H1 (cell line): ENCODE results near the gene PCDHGA11. TPM values are rescaled to one million over a fixed set of nuclear protein-coding genes. Genes with fewer than 3 reads are reported as not detected.
A peak's percentile ranks its signal among the peaks of the same experiment; 100 is the strongest.

Experiments
- CTCF ChIA-PET: fragments of 300-600 bp; sonication (Branson Sonifier 250); formaldehyde crosslinking; loops from one replicate; lab custom pipeline; 2021; ENCODE audit not compliant: partially characterized antibody; lab: Charles Lee
- POLR2A ChIA-PET: fragments of 300-600 bp; sonication (Branson Sonifier 250); formaldehyde crosslinking; loops from one replicate; lab custom pipeline; 2021; ENCODE audit warnings: inconsistent platforms; ENCODE audit not compliant: partially characterized antibody; lab: Charles Lee
- DNase-seq, 2 experiments: peaks; one replicate each; pipeline versions ENCODE4 v3.0.0 to v3.0.0-alpha.2; 2010 to 2022; ENCODE audit warnings: low spot score in 2 of 2, low read depth in 1 of 2, mixed read lengths in 1 of 2
- FAIRE-seq: peaks from 2 replicates; lab custom pipeline; 2011; peaks lifted over from hg19 to GRCh38; lab: Jason Lieb, UNC
- H2AFZ ChIP-seq: 2 replicates; pipeline ENCODE4 v1.8.1; 2012; ENCODE audit warnings: low read length, inconsistent platforms
- H2AK5ac ChIP-seq: 2 replicates; pipeline ENCODE4 v1.6.1; 2013; ENCODE audit warnings: low read depth, low read length
- H2BK120ac ChIP-seq: replicated peaks from 2 replicates; pipeline ENCODE3; 2013; ENCODE audit warnings: low read depth, low read length, inconsistent platforms
- H2BK12ac ChIP-seq: 2 replicates; pipeline ENCODE4 v1.6.1; 2013; ENCODE audit warnings: low read depth, low read length
- H2BK15ac ChIP-seq: 2 replicates; pipeline ENCODE4 v1.6.1; 2013; ENCODE audit warnings: low read length
- H2BK20ac ChIP-seq: 2 replicates; pipeline ENCODE4 v1.6.1; 2013; ENCODE audit warnings: low read length
- H2BK5ac ChIP-seq: 2 replicates; pipeline ENCODE4 v1.6.1; 2013; ENCODE audit warnings: low read depth, low read length
- H3K14ac ChIP-seq: 2 replicates; pipeline ENCODE4 v1.6.1; 2013; ENCODE audit warnings: inconsistent platforms; ENCODE audit not compliant: insufficient read length
- H3K18ac ChIP-seq: 2 replicates; pipeline ENCODE4 v1.6.1; 2013; ENCODE audit warnings: low read length; ENCODE audit errors: extremely low read depth
- H3K23ac ChIP-seq: 2 replicates; pipeline ENCODE4 v1.6.1; 2013; ENCODE audit warnings: inconsistent platforms; ENCODE audit not compliant: insufficient read length
- H3K23me2 ChIP-seq: 2 replicates; pipeline ENCODE4 v1.6.1; 2013; ENCODE audit warnings: low read depth, low read length
- H3K27ac ChIP-seq: 2 replicates; pipeline ENCODE4 v1.6.1; 2011; ENCODE audit warnings: low read depth, low read length, inconsistent platforms
- H3K27me3 ChIP-seq, 4 experiments: replicated peaks in 1 of 4; 1 replicate in 1 of 4; 2 replicates in 3 of 4; pipeline versions ENCODE4 v1.6.1 to v1.8.1; 2011 to 2013; ENCODE audit warnings: low read length in 3 of 4, mild to moderate bottlenecking in 3 of 4, inconsistent platforms in 2 of 4, mixed read lengths in 2 of 4, moderate library complexity in 1 of 4; ENCODE audit not compliant: control insufficient read depth in 3 of 4, insufficient read depth in 3 of 4; ENCODE audit errors: extremely low read depth in 1 of 4
- H3K36me3 ChIP-seq, 4 experiments: 2 replicates each; pipeline versions ENCODE4 v1.6.1 to v1.8.1; 2011 to 2013; ENCODE audit warnings: mild to moderate bottlenecking in 4 of 4, low read length in 3 of 4, moderate library complexity in 2 of 4, control low read depth in 1 of 4, inconsistent platforms in 1 of 4; ENCODE audit not compliant: insufficient read depth in 4 of 4, control insufficient read depth in 2 of 4
- H3K4ac ChIP-seq: replicated peaks from 2 replicates; pipeline ENCODE3; 2013; ENCODE audit warnings: low read length, low read depth, mixed read lengths, inconsistent platforms; ENCODE audit not compliant: insufficient read length
- H3K4me1 ChIP-seq, 4 experiments: replicated peaks in 1 of 4; 1 replicate in 1 of 4; 2 replicates in 3 of 4; pipeline versions ENCODE4 v1.6.1 to v1.8.1; 2011 to 2013; ENCODE audit warnings: low read length in 3 of 4, inconsistent platforms in 2 of 4, mixed read lengths in 1 of 4; ENCODE audit not compliant: insufficient read depth in 4 of 4, control insufficient read depth in 3 of 4
- H3K4me2 ChIP-seq, 2 experiments: 2 replicates each; pipeline versions ENCODE4 v1.6.1 to v1.8.1; 2011 to 2013; ENCODE audit warnings: low read depth in 2 of 2, low read length in 2 of 2, control low read depth in 1 of 2, inconsistent platforms in 1 of 2, mild to moderate bottlenecking in 1 of 2; ENCODE audit not compliant: insufficient read depth in 1 of 2
- H3K4me3 ChIP-seq, 4 experiments: fragments of 200-600, 300-600 bp in 1 of 4; sonication (generic), shearing (Covaris generic), sonication (Bioruptor Twin) in 1 of 4; 2 replicates each; pipeline versions ENCODE4 v1.5.1 to v1.8.1; 2011 to 2016; ENCODE audit warnings: low read length in 4 of 4, low read depth in 3 of 4, control low read depth in 2 of 4, inconsistent platforms in 2 of 4, mild to moderate bottlenecking in 2 of 4, mixed read lengths in 1 of 4, moderate library complexity in 1 of 4; ENCODE audit not compliant: insufficient read depth in 2 of 4; ENCODE audit errors: extremely low read depth in 1 of 4
- H3K56ac ChIP-seq: replicated peaks from 2 replicates; pipeline ENCODE3; 2013; ENCODE audit warnings: low read depth, mild to moderate bottlenecking, mixed read lengths, low read length, inconsistent platforms; ENCODE audit not compliant: insufficient read length
- H3K79me1 ChIP-seq: 2 replicates; pipeline ENCODE4 v1.6.1; 2013; ENCODE audit warnings: low read depth, low read length, control low read depth
- H3K79me2 ChIP-seq, 2 experiments: 2 replicates each; pipeline versions ENCODE4 v1.6.1 to v1.8.1; 2012 to 2013; ENCODE audit warnings: low read length in 2 of 2, mild to moderate bottlenecking in 2 of 2, inconsistent platforms in 1 of 2; ENCODE audit not compliant: insufficient read depth in 2 of 2, control insufficient read depth in 1 of 2
- H3K9ac ChIP-seq, 4 experiments: replicated peaks in 1 of 4; 1 replicate in 1 of 4; 2 replicates in 3 of 4; pipeline versions ENCODE4 v1.6.1 to v1.8.1; 2011 to 2013; ENCODE audit warnings: low read depth in 3 of 4, low read length in 3 of 4, control low read depth in 2 of 4, mild to moderate bottlenecking in 2 of 4, moderate library complexity in 2 of 4, inconsistent platforms in 1 of 4; ENCODE audit errors: extremely low read depth in 1 of 4
- H3K9me3 ChIP-seq, 2 experiments: 2 replicates each; pipeline versions ENCODE4 v1.6.1 to v1.8.1; 2012 to 2013; ENCODE audit warnings: mild to moderate bottlenecking in 2 of 2, moderate library complexity in 2 of 2, control low read depth in 1 of 2, inconsistent platforms in 1 of 2, low read depth in 1 of 2, low read length in 1 of 2, mixed read lengths in 1 of 2; ENCODE audit not compliant: insufficient read depth in 2 of 2
- H4K20me1 ChIP-seq, 2 experiments: replicated peaks in 1 of 2; 2 replicates each; pipeline versions ENCODE3 to v1.8.1; 2011 to 2013; ENCODE audit warnings: inconsistent platforms in 2 of 2, low read length in 2 of 2, mild to moderate bottlenecking in 1 of 2; ENCODE audit not compliant: insufficient read depth in 2 of 2, control insufficient read depth in 1 of 2
- H4K5ac ChIP-seq: 2 replicates; pipeline ENCODE4 v1.6.1; 2013; ENCODE audit warnings: low read length, low read depth, mixed read lengths, inconsistent platforms; ENCODE audit not compliant: insufficient read length
- H4K8ac ChIP-seq: 2 replicates; pipeline ENCODE4 v1.8.0; 2013; ENCODE audit warnings: mild to moderate bottlenecking, moderate library complexity, low read length, inconsistent platforms; ENCODE audit not compliant: insufficient read depth; ENCODE audit errors: extremely low read depth
- H4K91ac ChIP-seq: replicated peaks from 2 replicates; pipeline ENCODE3; 2013; ENCODE audit warnings: low read length, mixed read lengths, inconsistent platforms; ENCODE audit not compliant: insufficient read length
- CEBPB ChIP-seq: IDR thresholded peaks from 2 replicates; pipeline ENCODE4 v1.6.1; 2012; ENCODE audit warnings: low read depth, low read length
- CTBP2 ChIP-seq: IDR thresholded peaks from 2 replicates; pipeline ENCODE4 v1.7.0; 2011; ENCODE audit warnings: borderline replicate concordance, mild to moderate bottlenecking, moderate library complexity, mixed read lengths, low read length; ENCODE audit not compliant: insufficient read depth, insufficient read length
- CTCF ChIP-seq, 3 experiments: IDR thresholded peaks; 1 replicate in 2 of 3; 2 replicates in 1 of 3; pipeline versions ENCODE4 v1.5.1 to v1.6.1; 2011; ENCODE audit warnings: low read length in 3 of 3, mild to moderate bottlenecking in 3 of 3, inconsistent platforms in 2 of 3, low read depth in 1 of 3, moderate library complexity in 1 of 3; ENCODE audit not compliant: insufficient read depth in 1 of 3; ENCODE audit errors: control extremely low read depth in 1 of 3
- FOSL1 ChIP-seq: IDR thresholded peaks from 2 replicates; pipeline ENCODE4 v1.6.1; 2011; ENCODE audit warnings: mild to moderate bottlenecking, low read depth, low read length, moderate library complexity; ENCODE audit not compliant: insufficient read depth
- JUN ChIP-seq: IDR thresholded peaks from 2 replicates; pipeline ENCODE4 v1.6.1; 2011; ENCODE audit warnings: low read depth, mild to moderate bottlenecking, improper control_type of control experiment, low read length
- MAX ChIP-seq: IDR thresholded peaks from 2 replicates; pipeline ENCODE4 v1.6.1; 2012; ENCODE audit warnings: inconsistent platforms
- NANOG ChIP-seq: IDR thresholded peaks from 2 replicates; pipeline ENCODE4 v1.6.1; 2011; ENCODE audit warnings: low read length, low read depth, mild to moderate bottlenecking, inconsistent platforms; ENCODE audit not compliant: insufficient read depth, poor library complexity, severe bottlenecking
- PHF8 ChIP-seq: fragments of 200-600 bp; sonication (generic); conservative IDR thresholded peaks from 2 replicates; pipeline ENCODE4 v1.7.1; 2012; ENCODE audit warnings: low read depth, mild to moderate bottlenecking, inconsistent platforms, low read length, moderate library complexity
- TEAD4 ChIP-seq: IDR thresholded peaks from 2 replicates; pipeline ENCODE4 v1.6.1; 2012; ENCODE audit warnings: low read depth, low read length, inconsistent platforms, mixed read lengths
- WGBS, 2 experiments: shearing (Covaris generic) in 1 of 2; methylation state at CpG; one replicate each; pipeline versions ENCODE4 v1.1.6 to v1.1.7; 2013 to 2015; ENCODE audit warnings: low lambda C conversion rate in 2 of 2, mixed read lengths in 2 of 2, inconsistent platforms in 1 of 2, low coverage in 1 of 2, missing lambda C conversion rate in 1 of 2; ENCODE audit not compliant: insufficient replicate concordance in 2 of 2, insufficient coverage in 1 of 2, insufficient read length in 1 of 2; ENCODE audit errors: extremely low coverage in 1 of 2, missing lambda C conversion rate in 1 of 2; 5-methylcytosine and 5-hydroxymethylcytosine counted together
- polyA plus RNA-seq, 7 experiments: library from polyadenylated mRNA; depleted of rRNA in 3 of 7; stranded (reverse) in 5 of 7; unstranded in 2 of 7; fragments of >200 nt in 5 of 7; fragments of 200-250 nt in 2 of 7; gene quantifications; 1 replicate in 5 of 7; 2 replicates in 1 of 7; 4 replicates in 1 of 7; pipeline versions ENCODE4 v1.2.1 to v1.2.3, GENCODE V29; 2011 to 2013; ENCODE audit warnings: missing spikeins in 2 of 7, mixed read lengths in 2 of 7
- total RNA-seq: library from RNA; stranded (reverse); fragmentation: NEBNext Ultra II Directional; extraction: Animal tissue kit (Norgen Biotek cat#: 25700); gene quantifications from 2 replicates; pipeline ENCODE4 v1.2.1, GENCODE V29; 2021

The PCDHGA11 gene
- total and polyA plus RNA-seq, 2 of the 8 experiments (the other 6 are each of a cell fraction or from before 2014, with no cell fraction given) = 2.2 to 8.2 TPM

- Histone ChIP-seq H4K8ac (no peak overlapping the region), H3K79me2 (no peaks in the 10 kb centered on the region), H3K9me3 (peaks cover 2 to 6% of the 10 kb centered on the region in 2 experiments; a peak in 1 of 4 replicates), H3K27ac (no peak overlapping the region), H2BK5ac (no peak overlapping the region), H3K79me1 (no peaks in the 10 kb centered on the region), H2BK12ac (no peak overlapping the region), H2AK5ac (0 out of 2 replicates have a peak overlapping the region, but pooled peaks have one; percentile 9), H2BK120ac (no peak overlapping the region), H3K4me2 (no peak overlapping the region), H4K5ac (no peak overlapping the region), H3K18ac (no peak overlapping the region), H3K27me3 (no peaks in the 10 kb centered on the region), H2BK20ac (no peak overlapping the region), H3K14ac (no peak overlapping the region), H3K56ac (no peak overlapping the region), H3K9ac (no peak overlapping the region), H3K23ac (no peak overlapping the region), H3K36me3 (no peaks in the 10 kb centered on the region), H3K23me2 (no peaks in the 10 kb centered on the region), H3K4ac (no peak overlapping the region), H2BK15ac (no peak overlapping the region), H4K91ac (no peak overlapping the region), H4K20me1 (peaks cover 0 to 2% of the 10 kb centered on the region in 2 experiments), H3K4me3 (no peak overlapping the region), H3K4me1 (no peaks in the 10 kb centered on the region), H2AFZ (no peak overlapping the region)
- DNase-seq (no peak), FAIRE-seq (no peak)
- ChIA-PET POLR2A (no interaction called here), CTCF (interaction anchor here (0.5 to 2.8 kb wide), 11 partner anchors 14 to 1195 kb away, joined by 3 to 10 read pairs (median 3); partner anchors contain the start of gene PCDHGB6)
- no peak for TF ChIP-seq PHF8
- TF ChIP-seq FOSL1 = no peak
- no peak for TF ChIP-seq MAX
- TF ChIP-seq TEAD4 = no peak
- no peak for TF ChIP-seq NANOG
- no peak for TF ChIP-seq JUN
- no peak for TF ChIP-seq CTCF (IDR thresholded peaks at IDR 0.05; ENCODE audit: control extremely low read depth in 1 of 3, insufficient read depth in 1 of 3, low read depth in 1 of 3, low read length in 3 of 3)
- no peak for TF ChIP-seq CTBP2
- no peak for TF ChIP-seq CEBPB
- WGBS, 2 experiments = 96% methylated on average over 41 of the region's 50 CpGs; no CpG with 5 or more reads in 1 of the 2 experiments
Measured at GRCh38 chr5:141441571-141442170, 20.8 kb downstream of the PCDHGA11 start.
